ENCODE data around the gene SPAG9.

The SPAG9 gene

GRCh38 chr17:51152766-51153209, 32.1 kb upstream of the SPAG9 start (continued):
- TF ChIP-seq, protein P1, sequence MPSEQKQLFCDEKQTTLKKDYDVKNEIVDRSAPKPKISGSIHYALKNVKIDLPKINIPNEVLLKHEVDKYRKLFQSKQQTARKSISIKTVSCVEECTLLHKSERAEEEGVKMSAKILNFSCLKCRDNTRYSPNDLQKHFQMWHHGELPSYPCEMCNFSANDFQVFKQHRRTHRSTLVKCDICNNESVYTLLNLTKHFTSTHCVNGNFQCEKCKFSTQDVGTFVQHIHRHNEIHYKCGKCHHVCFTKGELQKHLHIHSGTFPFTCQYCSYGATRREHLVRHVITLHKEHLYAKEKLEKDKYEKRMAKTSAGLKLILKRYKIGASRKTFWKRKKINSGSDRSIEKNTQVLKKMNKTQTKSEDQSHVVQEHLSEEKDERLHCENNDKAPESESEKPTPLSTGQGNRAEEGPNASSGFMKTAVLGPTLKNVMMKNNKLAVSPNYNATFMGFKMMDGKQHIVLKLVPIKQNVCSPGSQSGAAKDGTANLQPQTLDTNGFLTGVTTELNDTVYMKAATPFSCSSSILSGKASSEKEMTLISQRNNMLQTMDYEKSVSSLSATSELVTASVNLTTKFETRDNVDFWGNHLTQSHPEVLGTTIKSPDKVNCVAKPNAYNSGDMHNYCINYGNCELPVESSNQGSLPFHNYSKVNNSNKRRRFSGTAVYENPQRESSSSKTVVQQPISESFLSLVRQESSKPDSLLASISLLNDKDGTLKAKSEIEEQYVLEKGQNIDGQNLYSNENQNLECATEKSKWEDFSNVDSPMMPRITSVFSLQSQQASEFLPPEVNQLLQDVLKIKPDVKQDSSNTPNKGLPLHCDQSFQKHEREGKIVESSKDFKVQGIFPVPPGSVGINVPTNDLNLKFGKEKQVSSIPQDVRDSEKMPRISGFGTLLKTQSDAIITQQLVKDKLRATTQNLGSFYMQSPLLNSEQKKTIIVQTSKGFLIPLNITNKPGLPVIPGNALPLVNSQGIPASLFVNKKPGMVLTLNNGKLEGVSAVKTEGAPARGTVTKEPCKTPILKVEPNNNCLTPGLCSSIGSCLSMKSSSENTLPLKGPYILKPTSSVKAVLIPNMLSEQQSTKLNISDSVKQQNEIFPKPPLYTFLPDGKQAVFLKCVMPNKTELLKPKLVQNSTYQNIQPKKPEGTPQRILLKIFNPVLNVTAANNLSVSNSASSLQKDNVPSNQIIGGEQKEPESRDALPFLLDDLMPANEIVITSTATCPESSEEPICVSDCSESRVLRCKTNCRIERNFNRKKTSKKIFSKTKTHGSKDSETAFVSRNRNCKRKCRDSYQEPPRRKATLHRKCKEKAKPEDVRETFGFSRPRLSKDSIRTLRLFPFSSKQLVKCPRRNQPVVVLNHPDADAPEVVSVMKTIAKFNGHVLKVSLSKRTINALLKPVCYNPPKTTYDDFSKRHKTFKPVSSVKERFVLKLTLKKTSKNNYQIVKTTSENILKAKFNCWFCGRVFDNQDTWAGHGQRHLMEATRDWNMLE (tag by site-specific recombination; conservative IDR thresholded peaks at IDR 0.05; ENCODE audit: low read depth), result no peak
- TF ChIP-seq ZNF112 (tag by site-specific recombination; IDR thresholded peaks at IDR 0.05) (no peak), ZNF174 (tag by site-specific recombination; IDR thresholded peaks at IDR 0.05) (no peak), PRDM1 (tag by site-specific recombination; IDR thresholded peaks at IDR 0.05) (0 out of 2 replicates have a peak, but pooled peaks have one; percentile 52), KLF8 (tag by site-specific recombination; IDR thresholded peaks at IDR 0.05) (no peak), ZNF221 (tag by site-specific recombination; IDR thresholded peaks at IDR 0.05; ENCODE audit: borderline replicate concordance) (no peak), ZNF664 (tag by site-specific recombination; IDR thresholded peaks at IDR 0.05) (peak; percentile 89), ZNF658 (tag by site-specific recombination; IDR thresholded peaks at IDR 0.05) (no peak), ZNF521 (tag by site-specific recombination; IDR thresholded peaks at IDR 0.05) (no peak), ZSCAN23 (tag by site-specific recombination; IDR thresholded peaks at IDR 0.05) (peak; percentile 6; the same call in 1 of the 2 replicates), GLIS2 (tag by site-specific recombination; IDR thresholded peaks at IDR 0.05) (no peak), ZNF791 (tag by site-specific recombination; IDR thresholded peaks at IDR 0.05) (no peak), ZBTB17 (tag by site-specific recombination; IDR thresholded peaks at IDR 0.05) (no peak)

DNA sequence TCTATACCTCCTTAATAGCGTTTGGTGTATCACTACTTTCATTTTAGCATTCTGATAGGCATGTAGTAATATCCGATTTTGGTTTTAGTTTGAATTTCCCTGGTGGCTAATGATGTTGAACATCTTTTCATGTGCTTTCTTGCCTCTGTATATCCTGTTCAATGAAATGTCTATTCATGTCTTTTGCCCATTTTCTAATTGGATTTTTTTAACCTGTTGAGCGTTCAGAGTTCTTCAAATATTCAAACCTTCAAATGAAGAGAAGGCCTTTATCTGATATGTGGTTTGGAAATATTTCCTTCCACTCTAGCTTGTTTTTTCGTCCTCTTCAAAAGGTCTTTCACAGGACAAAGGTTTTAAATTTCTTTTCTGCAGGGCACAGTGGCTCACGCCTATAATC, 30.3 kb upstream of the SPAG9 start:
- Histone ChIP-seq H3K27ac (ENCODE audit: extremely low read depth, low read depth, low read length) (no peak overlapping the region), H3K4me1 (ENCODE audit: control insufficient read depth, insufficient read depth, low read length) (peaks cover 4% of the 10 kb centered on the region; the same call in 1 of the 2 replicates), H3K4me3 (ENCODE audit: low read depth, low read length) (no peak overlapping the region), H3K36me3 (ENCODE audit: control insufficient read depth in 2 of 2, insufficient read depth in 1 of 2, low read length in 2 of 2) (peaks cover 0 to 7% of the 10 kb centered on the region in 2 experiments; a peak in 1 of 3 replicates), H3K9me3 (ENCODE audit: control insufficient read depth, insufficient read depth, low read depth, low read length) (no peaks in the 10 kb centered on the region)
- CTCF ChIA-PET, result interaction anchor here (0.6 to 1.0 kb wide), 3 partner anchors 148 to 153 kb away, joined by 4 to 5 read pairs (median 4); no protein-coding TSS in a partner anchor
- POLR2A ChIA-PET, result no interaction called here
- TF ChIP-seq HOXA7 (CRISPR knock-in tag; IDR thresholded peaks at IDR 0.05; ENCODE audit: borderline replicate concordance), result no peak
- TF ChIP-seq SALL2 (tag by site-specific recombination; IDR thresholded peaks at IDR 0.05; ENCODE audit: borderline replicate concordance), result no peak
- no peak for TF ChIP-seq ZNF112 (tag by site-specific recombination; IDR thresholded peaks at IDR 0.05)
- TF ChIP-seq ZNF292 (tag by site-specific recombination; IDR thresholded peaks at IDR 0.05; ENCODE audit: borderline replicate concordance, low read depth), result no peak
- no peak for TF ChIP-seq MEIS1 (CRISPR knock-in tag; IDR thresholded peaks at IDR 0.05; ENCODE audit: borderline replicate concordance)
- TF ChIP-seq ZNF311 (tag by site-specific recombination; IDR thresholded peaks at IDR 0.05; ENCODE audit: borderline replicate concordance), result no peak
- TF ChIP-seq SCRT2 (tag by site-specific recombination; IDR thresholded peaks at IDR 0.05), result peak; percentile 67

DNA sequence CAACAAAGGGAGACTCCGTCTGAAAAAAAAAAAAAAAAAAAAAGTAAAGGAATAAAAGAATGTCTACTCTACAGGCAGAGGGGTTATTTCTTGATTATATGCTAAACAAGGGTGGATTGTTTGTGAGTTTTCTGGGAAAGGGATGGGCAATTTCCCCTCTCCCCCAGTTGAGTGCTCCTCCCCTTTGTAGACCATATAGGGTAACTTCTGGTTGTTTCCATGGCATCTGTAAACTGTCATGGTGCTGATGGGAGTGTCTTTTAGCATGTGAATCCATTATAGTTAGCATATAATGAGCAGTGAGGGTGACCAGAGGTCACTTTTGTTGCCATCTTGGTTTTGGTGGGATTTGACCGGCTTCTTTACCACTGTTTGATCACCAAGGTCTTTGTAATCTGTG, 28.5 kb upstream of the SPAG9 start:
- no peak overlapping the region for H3K4me3 ChIP-seq (ENCODE audit: low read depth, low read length)
- H3K4me1 ChIP-seq (ENCODE audit: control insufficient read depth, insufficient read depth, low read length), result peaks cover 6% of the 10 kb centered on the region
- H3K36me3 ChIP-seq (ENCODE audit: control insufficient read depth in 2 of 2, insufficient read depth in 1 of 2, low read length in 2 of 2), result no peaks in the 10 kb centered on the region
- CTCF ChIA-PET, result no interaction called here
- H3K9me3 ChIP-seq (ENCODE audit: control insufficient read depth, insufficient read depth, low read depth, low read length), result no peaks in the 10 kb centered on the region
- POLR2A ChIA-PET, result no interaction called here
- no peak overlapping the region for H3K27ac ChIP-seq (ENCODE audit: extremely low read depth, low read depth, low read length)
- TF ChIP-seq ZNF610 (tag by site-specific recombination; IDR thresholded peaks at IDR 0.05; ENCODE audit: borderline replicate concordance) (no peak), ZNF501 (tag by site-specific recombination; IDR thresholded peaks at IDR 0.05) (no peak), ZNF629 (tag by site-specific recombination; IDR thresholded peaks at IDR 0.05) (no peak), OVOL3 (tag by site-specific recombination; IDR thresholded peaks at IDR 0.05) (no peak), ZNF239 (tag by site-specific recombination; IDR thresholded peaks at IDR 0.05) (no peak), ZNF311 (tag by site-specific recombination; IDR thresholded peaks at IDR 0.05; ENCODE audit: borderline replicate concordance) (no peak), ZNF792 (tag by site-specific recombination; IDR thresholded peaks at IDR 0.05) (no peak), ZNF112 (tag by site-specific recombination; IDR thresholded peaks at IDR 0.05) (no peak), ZNF114 (tag by site-specific recombination; IDR thresholded peaks at IDR 0.05) (no peak), ZNF585B (tag by site-specific recombination; IDR thresholded peaks at IDR 0.05) (no peak), HIC1 (tag by site-specific recombination; IDR thresholded peaks at IDR 0.05) (no peak), ZNF596 (tag by site-specific recombination; IDR thresholded peaks at IDR 0.05) (no peak), KLF10 (tag by site-specific recombination; IDR thresholded peaks at IDR 0.05) (no peak)
